ENCODE results near the gene RAI1.

DNA sequence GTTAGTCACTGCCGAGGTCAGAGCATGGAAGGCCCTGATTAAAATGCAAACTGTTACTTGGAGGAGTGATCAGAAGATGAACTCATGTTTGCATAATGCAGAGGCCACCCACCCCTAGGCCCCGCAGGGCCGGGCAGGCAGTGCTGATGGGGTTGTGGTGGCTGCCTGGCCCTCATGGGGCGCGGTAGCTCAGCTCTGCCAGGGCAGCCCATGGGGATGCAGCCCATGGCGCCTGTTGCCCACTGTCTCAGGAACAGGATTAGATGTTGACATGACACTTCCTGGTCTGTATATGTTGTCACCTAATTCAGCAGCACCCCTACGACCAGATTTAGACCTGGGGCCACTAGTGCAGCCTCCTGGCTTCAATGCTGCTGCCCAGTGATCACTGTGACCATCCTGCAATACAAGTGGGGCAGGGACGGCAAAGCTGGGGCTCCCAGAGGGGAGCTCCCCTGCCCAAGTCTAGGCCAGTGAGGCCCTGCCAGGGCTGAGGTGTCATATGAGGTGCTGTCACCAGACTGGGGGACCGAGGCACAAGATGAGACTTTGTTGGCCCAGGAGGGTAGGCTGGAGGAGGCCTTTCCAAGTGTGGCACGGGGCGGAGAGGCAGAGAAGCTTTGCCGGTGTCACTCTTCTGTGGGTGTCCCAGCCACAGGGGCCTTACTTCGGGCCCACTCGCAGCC is 49.1 kb downstream of the RAI1 start:
- TF ChIP-seq CTCF (conservative IDR thresholded peaks at IDR 0.05; ENCODE audit: low read length) (no peak), EZH2phosphoT487 (IDR thresholded peaks at IDR 0.05; ENCODE audit: borderline replicate concordance, low read depth, low read length) (no peak)

Measured in OCI-LY7 (cell line).